Astrocyte of the spinal cord (primary cell): Measurements from ENCODE around the gene SMTN.

ENCODE experiments used
- DNase-seq: peaks from one replicate; pipeline ENCODE4 v3.0.0; 2011; ENCODE audit warnings: low read depth, low spot score
- H3K4me3 ChIP-seq: 2 replicates; pipeline ENCODE4 v1.5.1; 2011; ENCODE audit warnings: low read depth, mild to moderate bottlenecking, low read length, moderate library complexity
- CTCF ChIP-seq: IDR thresholded peaks from 2 replicates; pipeline ENCODE4 v1.5.1; 2012; ENCODE audit warnings: low read depth, mild to moderate bottlenecking, low read length, inconsistent platforms
- in situ Hi-C: cut with HindIII; loops from 2 replicates; pipeline ENCODE4 v1.10.0; 2017; ENCODE audit warnings: low sequenced_read_pairs

Gene SMTN

GRCh38 chr22:31103111-31103510 is 22.0 kb downstream of the SMTN start:
- DNase-seq: no peak
- no peak overlapping the region for H3K4me3 ChIP-seq
- in situ Hi-C loops: no loop called here
- TF ChIP-seq CTCF: no peak

GRCh38 chr22:31103899-31104694 is 23.0 kb downstream of the SMTN start:
- no peak overlapping the region for H3K4me3 ChIP-seq
- no peak for DNase-seq
- no peak for TF ChIP-seq CTCF
- in situ Hi-C loops: no loop called here

- no peak for DNase-seq
- H3K4me3 ChIP-seq: no peak overlapping the region
- peak; percentile 56 for TF ChIP-seq CTCF
- in situ Hi-C loops: no loop called here
Observed at GRCh38 chr22:31104869-31105268, 23.8 kb downstream of the SMTN start.

GRCh38 chr22:31105282-31105929 is 24.3 kb downstream of the SMTN start:
- no peak overlapping the region for H3K4me3 ChIP-seq
- TF ChIP-seq CTCF: no peak
- in situ Hi-C loops: no loop called here
- no peak for DNase-seq

- H3K4me3 ChIP-seq: peak overlapping the region; percentile 79
- in situ Hi-C loops: no loop called here
- DNase-seq: no peak
- TF ChIP-seq CTCF: no peak
Observed at GRCh38 chr22:31106001-31106571, 25.0 kb downstream of the SMTN start.

GRCh38 chr22:31106731-31107177 is 25.6 kb downstream of the SMTN start:
- TF ChIP-seq CTCF: no peak
- in situ Hi-C loops: no loop called here
- peak overlapping the region; percentile 79 for H3K4me3 ChIP-seq
- no peak for DNase-seq
